SU-DHL-6 (cell line): ENCODE measurements around the gene PPM1H.

Experiments used
- H2AFZ ChIP-seq: fragments of 200-600 bp; sonication (generic); 2 replicates; pipeline ENCODE4 v1.6.1; 2014; ENCODE audit warnings: low read depth, mild to moderate bottlenecking, moderate library complexity, mixed read lengths, antibody characterized with exemption, low read length; ENCODE audit not compliant: severe bottlenecking
- H3F3A ChIP-seq: fragments of 200-600 bp; shearing (Covaris generic); 2 replicates; pipeline ENCODE4 v1.6.0; 2016; ENCODE audit warnings: antibody characterized with exemption, mild to moderate bottlenecking; ENCODE audit not compliant: insufficient read depth
- H3K27ac ChIP-seq: fragments of 200-600 bp; sonication (generic); 2 replicates; pipeline ENCODE4 v1.5.1; 2016; ENCODE audit warnings: low read depth, mild to moderate bottlenecking, low read length, moderate library complexity, mixed read lengths
- H3K27me3 ChIP-seq: fragments of 200-600 bp; sonication (generic), shearing (Covaris generic); 2 replicates; pipeline ENCODE4 v1.6.0; 2014; ENCODE audit warnings: mild to moderate bottlenecking, low read length
- H3K36me3 ChIP-seq: fragments of 200-600 bp; sonication (generic); 2 replicates; pipeline ENCODE4 v1.6.1; 2014; ENCODE audit warnings: mild to moderate bottlenecking, low read length, mixed read lengths
- H3K4me2 ChIP-seq: fragments of 300-600, 200-600 bp; shearing (Covaris generic), sonication (generic); 2 replicates; pipeline ENCODE4 v1.6.0; 2014; ENCODE audit warnings: low read length, low read depth, mild to moderate bottlenecking; ENCODE audit not compliant: poor library complexity, severe bottlenecking
- H3K4me3 ChIP-seq: fragments of 200-600 bp; sonication (generic); 2 replicates; pipeline ENCODE4 v1.5.1; 2014; ENCODE audit warnings: antibody characterized with exemption, low read length, mild to moderate bottlenecking, mixed read lengths; ENCODE audit not compliant: insufficient read depth, poor library complexity, severe bottlenecking
- H3K79me2 ChIP-seq: fragments of 200-600 bp; sonication (generic); 2 replicates; pipeline ENCODE4 v1.6.1; 2014; ENCODE audit warnings: mild to moderate bottlenecking, low read length, moderate library complexity; ENCODE audit not compliant: insufficient read depth
- H3K9ac ChIP-seq: fragments of 200-600 bp; sonication (generic); 2 replicates; pipeline ENCODE4 v1.7.0; 2014; ENCODE audit warnings: mild to moderate bottlenecking, low read length
- H3K9me2 ChIP-seq: fragments of 200-600 bp; sonication (generic); replicated peaks from 2 replicates; pipeline ENCODE4 v1.6.1; 2014; ENCODE audit warnings: low read length; ENCODE audit not compliant: insufficient read depth
- H3K9me3 ChIP-seq: fragments of 200-600 bp; sonication (generic); 2 replicates; pipeline ENCODE4 v1.6.1; 2014; ENCODE audit warnings: low read length, mixed read lengths; ENCODE audit not compliant: insufficient read depth
- H4K20me1 ChIP-seq: fragments of 200-600 bp; sonication (generic); 2 replicates; pipeline ENCODE4 v1.6.1; 2014; ENCODE audit warnings: low read depth, mild to moderate bottlenecking, antibody characterized with exemption, low read length, moderate library complexity, mixed read lengths
- EZH2phosphoT487 ChIP-seq: fragments of 200-600 bp; sonication (generic), shearing (Covaris generic); conservative IDR thresholded peaks from 2 replicates; pipeline ENCODE4 v1.6.1; 2018; ENCODE audit warnings: mild to moderate bottlenecking, antibody characterized with exemption, low read length, moderate library complexity, mixed read lengths
- TF ChIP-seq, protein P1 (sequence below): fragments of 200-600 bp; sonication (generic); IDR thresholded peaks from one replicate; pipeline ENCODE4 v1.5.1; 2017; ENCODE audit warnings: antibody characterized with exemption, mild to moderate bottlenecking, low read length, moderate library complexity; ENCODE audit not compliant: insufficient read depth, poor library complexity, severe bottlenecking

Gene PPM1H

DNA sequence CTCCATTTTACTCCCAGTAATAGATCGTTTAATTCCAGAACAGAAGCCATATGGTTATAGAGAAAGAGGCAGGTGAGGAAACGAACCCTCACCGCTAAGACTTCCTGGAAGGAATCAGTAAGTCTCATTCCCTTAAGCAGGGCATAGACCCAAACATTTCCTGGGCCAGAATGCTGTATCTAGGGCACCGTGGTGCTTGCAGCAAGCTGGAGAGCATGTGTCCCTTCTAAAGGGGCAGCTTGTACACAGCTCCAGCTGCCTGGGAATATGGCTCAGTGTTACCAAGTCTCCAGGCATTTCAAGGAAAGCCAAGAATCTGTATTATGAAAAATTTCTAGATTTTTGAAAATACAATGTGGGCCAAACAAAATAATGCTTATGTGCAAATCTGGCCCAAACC, 73.4 kb downstream of the PPM1H start:
- Histone ChIP-seq H3K79me2 (no peaks in the 10 kb centered on the region), H3K27me3 (0 out of 2 replicates have a peak, but pooled peaks cover 3% of the 10 kb centered on the region), H2AFZ (no peak overlapping the region), H3K4me2 (no peak overlapping the region), H3K9me2 (no peaks in the 10 kb centered on the region), H3K36me3 (no peaks in the 10 kb centered on the region), H3K4me3 (no peak overlapping the region), H3K27ac (no peak overlapping the region), H3K9me3 (no peaks in the 10 kb centered on the region), H4K20me1 (no peaks in the 10 kb centered on the region), H3K9ac (no peak overlapping the region), H3F3A (no peaks in the 10 kb centered on the region)
- TF ChIP-seq EZH2phosphoT487: no peak
- TF ChIP-seq, protein P1, sequence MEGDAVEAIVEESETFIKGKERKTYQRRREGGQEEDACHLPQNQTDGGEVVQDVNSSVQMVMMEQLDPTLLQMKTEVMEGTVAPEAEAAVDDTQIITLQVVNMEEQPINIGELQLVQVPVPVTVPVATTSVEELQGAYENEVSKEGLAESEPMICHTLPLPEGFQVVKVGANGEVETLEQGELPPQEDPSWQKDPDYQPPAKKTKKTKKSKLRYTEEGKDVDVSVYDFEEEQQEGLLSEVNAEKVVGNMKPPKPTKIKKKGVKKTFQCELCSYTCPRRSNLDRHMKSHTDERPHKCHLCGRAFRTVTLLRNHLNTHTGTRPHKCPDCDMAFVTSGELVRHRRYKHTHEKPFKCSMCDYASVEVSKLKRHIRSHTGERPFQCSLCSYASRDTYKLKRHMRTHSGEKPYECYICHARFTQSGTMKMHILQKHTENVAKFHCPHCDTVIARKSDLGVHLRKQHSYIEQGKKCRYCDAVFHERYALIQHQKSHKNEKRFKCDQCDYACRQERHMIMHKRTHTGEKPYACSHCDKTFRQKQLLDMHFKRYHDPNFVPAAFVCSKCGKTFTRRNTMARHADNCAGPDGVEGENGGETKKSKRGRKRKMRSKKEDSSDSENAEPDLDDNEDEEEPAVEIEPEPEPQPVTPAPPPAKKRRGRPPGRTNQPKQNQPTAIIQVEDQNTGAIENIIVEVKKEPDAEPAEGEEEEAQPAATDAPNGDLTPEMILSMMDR: no peak

DNA sequence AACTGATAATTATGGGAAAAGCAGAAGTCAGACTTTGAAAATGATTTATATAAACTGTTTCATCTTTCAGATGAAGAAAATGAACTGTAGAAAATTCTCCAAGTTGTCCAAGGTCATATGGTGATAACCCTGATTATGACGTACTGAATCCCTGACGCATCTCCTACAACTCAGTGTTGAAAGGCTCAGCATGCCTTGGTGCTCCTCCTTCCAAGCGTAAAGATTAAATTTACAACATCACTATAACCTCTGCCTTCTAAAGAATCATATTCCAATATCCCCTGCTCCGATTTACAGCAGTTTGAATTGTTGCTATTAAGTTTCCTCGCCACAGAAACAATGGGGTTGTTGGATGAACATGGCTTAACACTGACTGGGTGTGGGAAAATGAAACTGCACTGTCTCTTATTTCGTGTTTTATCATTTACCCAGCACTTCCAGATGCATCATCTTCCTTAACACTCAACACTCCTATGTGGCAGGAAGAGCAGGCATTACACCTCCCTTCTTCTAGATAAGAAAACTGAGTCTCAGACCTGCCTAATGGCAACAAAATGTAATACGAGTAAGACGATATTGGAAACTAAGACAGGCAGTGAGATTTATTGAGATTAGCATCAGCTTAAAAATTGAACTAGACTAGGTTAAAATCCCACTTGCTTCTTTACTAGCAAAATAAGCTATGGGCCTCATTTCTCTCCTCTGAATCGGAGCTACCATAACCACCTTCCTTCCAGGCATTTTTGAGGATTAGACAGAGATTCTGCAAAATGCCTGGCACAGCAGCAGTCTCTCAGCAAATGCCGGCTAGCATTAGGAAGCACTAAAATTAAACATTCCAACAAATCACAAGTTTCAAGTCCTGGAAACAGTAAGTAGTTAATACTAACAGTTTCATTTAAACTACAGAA, 74.2 kb downstream of the PPM1H start:
- no peak overlapping the region for H3K27ac ChIP-seq
- H4K20me1 ChIP-seq: no peaks in the 10 kb centered on the region
- H3K9me2 ChIP-seq: no peaks in the 10 kb centered on the region
- no peak overlapping the region for H3K4me3 ChIP-seq
- no peaks in the 10 kb centered on the region for H3K79me2 ChIP-seq
- TF ChIP-seq, protein P1: no peak
- no peak for TF ChIP-seq EZH2phosphoT487
- H3K27me3 ChIP-seq: 0 out of 2 replicates have a peak, but pooled peaks cover 3% of the 10 kb centered on the region
- H3K4me2 ChIP-seq: no peak overlapping the region
- no peak overlapping the region for H2AFZ ChIP-seq
- no peaks in the 10 kb centered on the region for H3K9me3 ChIP-seq
- no peaks in the 10 kb centered on the region for H3F3A ChIP-seq
- H3K9ac ChIP-seq: no peak overlapping the region
- H3K36me3 ChIP-seq: no peaks in the 10 kb centered on the region

DNA sequence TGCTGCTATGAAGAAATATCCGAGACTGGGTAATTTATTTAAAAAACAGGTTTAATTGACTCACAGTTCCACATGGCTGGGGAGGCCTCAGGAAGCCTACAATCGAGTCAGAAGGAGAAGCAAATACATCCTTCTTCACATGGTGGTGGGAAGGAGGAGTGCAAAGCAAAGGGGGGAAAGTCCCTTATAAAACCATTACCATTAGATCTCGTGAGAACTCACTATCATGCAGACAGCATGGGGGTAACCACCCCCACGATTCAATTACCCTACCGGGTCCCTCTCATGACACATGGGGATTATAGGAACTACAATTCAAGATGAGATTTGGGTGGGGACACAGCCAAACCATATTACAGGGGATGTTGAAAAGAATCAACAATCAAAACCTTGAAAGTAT, 74.9 kb downstream of the PPM1H start:
- Histone ChIP-seq H3K4me3 (no peak overlapping the region), H3F3A (no peaks in the 10 kb centered on the region), H3K9ac (no peak overlapping the region), H3K36me3 (no peaks in the 10 kb centered on the region), H3K27ac (no peak overlapping the region), H3K9me2 (no peaks in the 10 kb centered on the region), H3K4me2 (no peak overlapping the region), H3K79me2 (no peaks in the 10 kb centered on the region), H4K20me1 (no peaks in the 10 kb centered on the region), H2AFZ (no peak overlapping the region), H3K27me3 (0 out of 2 replicates have a peak, but pooled peaks cover 3% of the 10 kb centered on the region), H3K9me3 (no peaks in the 10 kb centered on the region)
- TF ChIP-seq, protein P1: no peak
- no peak for TF ChIP-seq EZH2phosphoT487
